ENCODE data around the gene RXYLT1. TPM values are rescaled to one million over a fixed set of nuclear protein-coding genes. Genes with fewer than 3 reads are reported as not detected.

The RXYLT1 gene
- total RNA-seq, 4 donors from 2014 or later: 8.3 to 19.8 (median 12.7) TPM

DNA sequence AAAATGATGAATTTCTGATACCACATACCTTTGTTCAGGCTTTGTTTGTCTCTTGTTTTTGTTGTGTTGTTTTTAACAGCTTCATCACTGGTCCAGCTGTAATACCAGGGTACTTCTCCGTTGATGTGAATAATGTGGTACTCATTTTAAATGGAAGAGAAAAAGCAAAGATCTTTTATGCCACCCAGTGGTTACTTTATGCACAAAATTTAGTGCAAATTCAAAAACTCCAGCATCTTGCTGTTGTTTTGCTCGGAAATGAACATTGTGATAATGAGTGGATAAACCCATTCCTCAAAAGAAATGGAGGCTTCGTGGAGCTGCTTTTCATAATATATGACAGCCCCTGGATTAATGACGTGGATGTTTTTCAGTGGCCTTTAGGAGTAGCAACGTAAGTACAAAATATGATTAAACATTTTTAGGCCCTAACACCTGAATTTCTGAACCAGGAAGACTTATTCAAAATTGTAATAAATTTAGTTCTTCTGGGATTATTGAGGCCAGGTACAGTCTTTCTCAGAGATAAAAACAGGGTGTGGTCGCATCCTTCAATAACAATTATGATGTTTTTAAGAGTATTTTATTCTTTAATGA is 22.4 kb downstream of the RXYLT1 start:
- DNase-seq (ENCODE audit: extremely low spot score): no peak
- Histone ChIP-seq H3K27ac (replicated peaks in 1 of 4) (no peak overlapping the region), H3K4me1 (no peaks in the 10 kb centered on the region), H3K36me3 (peaks cover 0 to 20% (median 5%) of the 10 kb centered on the region in 4 donors), H3K4me3 (no peak overlapping the region), H3K9me3 (no peaks in the 10 kb centered on the region), H3K27me3 (no peaks in the 10 kb centered on the region)
- intact Hi-C loops (cut with DNase I): loop anchor here (10.0 kb wide), 1 partner anchor 137 kb away; the partner anchor contains the start of gene DPY19L2
- TF ChIP-seq CTCF (IDR thresholded peaks at IDR 0.05) (peak; percentile 38 to 57 (median 51)), POLR2AphosphoS5 (IDR thresholded peaks at IDR 0.05) (no peak)
- 64% methylated on average over 6 of the region's 6 CpGs for WGBS

DNA sequence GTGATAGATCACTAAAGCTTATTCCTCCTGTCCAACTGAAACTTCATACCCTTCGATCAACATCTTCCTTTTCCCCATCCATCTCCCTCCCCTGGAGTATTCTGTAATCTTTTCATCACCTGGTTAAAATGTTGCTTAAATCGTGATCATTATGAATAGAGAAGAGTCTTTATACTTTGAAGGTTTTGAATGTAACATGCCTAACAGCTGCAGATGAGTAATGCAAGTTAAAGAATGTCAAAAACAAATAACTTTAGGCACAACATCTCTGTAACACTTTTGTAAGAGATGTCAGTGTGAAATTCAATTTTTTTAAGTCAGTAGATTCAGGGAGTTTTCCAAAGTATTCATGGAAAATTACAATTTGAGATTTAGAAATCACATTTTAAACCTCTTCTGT is 25.0 kb downstream of the RXYLT1 start:
- Histone ChIP-seq H3K9me3 (no peaks in the 10 kb centered on the region), H3K4me3 (no peak overlapping the region), H3K36me3 (peaks cover 0 to 46% (median 16%) of the 10 kb centered on the region in 4 donors), H3K27ac (replicated peaks in 1 of 4) (no peak overlapping the region), H3K4me1 (no peaks in the 10 kb centered on the region), H3K27me3 (no peaks in the 10 kb centered on the region)
- TF ChIP-seq EP300 (IDR thresholded peaks at IDR 0.05): no peak
- TF ChIP-seq POLR2AphosphoS5 (IDR thresholded peaks at IDR 0.05): no peak
- no peak for TF ChIP-seq POLR2A (IDR thresholded peaks at IDR 0.05; ENCODE audit: low read depth)
- TF ChIP-seq CTCF (IDR thresholded peaks at IDR 0.05): no peak
- intact Hi-C loops (cut with DNase I): loop anchor here (10.0 kb wide), 1 partner anchor 140 kb away; the partner anchor contains the start of gene DPY19L2
- no peak for DNase-seq (ENCODE audit: extremely low spot score)
- WGBS: 87% methylated on average over 2 of the region's 2 CpGs

DNA sequence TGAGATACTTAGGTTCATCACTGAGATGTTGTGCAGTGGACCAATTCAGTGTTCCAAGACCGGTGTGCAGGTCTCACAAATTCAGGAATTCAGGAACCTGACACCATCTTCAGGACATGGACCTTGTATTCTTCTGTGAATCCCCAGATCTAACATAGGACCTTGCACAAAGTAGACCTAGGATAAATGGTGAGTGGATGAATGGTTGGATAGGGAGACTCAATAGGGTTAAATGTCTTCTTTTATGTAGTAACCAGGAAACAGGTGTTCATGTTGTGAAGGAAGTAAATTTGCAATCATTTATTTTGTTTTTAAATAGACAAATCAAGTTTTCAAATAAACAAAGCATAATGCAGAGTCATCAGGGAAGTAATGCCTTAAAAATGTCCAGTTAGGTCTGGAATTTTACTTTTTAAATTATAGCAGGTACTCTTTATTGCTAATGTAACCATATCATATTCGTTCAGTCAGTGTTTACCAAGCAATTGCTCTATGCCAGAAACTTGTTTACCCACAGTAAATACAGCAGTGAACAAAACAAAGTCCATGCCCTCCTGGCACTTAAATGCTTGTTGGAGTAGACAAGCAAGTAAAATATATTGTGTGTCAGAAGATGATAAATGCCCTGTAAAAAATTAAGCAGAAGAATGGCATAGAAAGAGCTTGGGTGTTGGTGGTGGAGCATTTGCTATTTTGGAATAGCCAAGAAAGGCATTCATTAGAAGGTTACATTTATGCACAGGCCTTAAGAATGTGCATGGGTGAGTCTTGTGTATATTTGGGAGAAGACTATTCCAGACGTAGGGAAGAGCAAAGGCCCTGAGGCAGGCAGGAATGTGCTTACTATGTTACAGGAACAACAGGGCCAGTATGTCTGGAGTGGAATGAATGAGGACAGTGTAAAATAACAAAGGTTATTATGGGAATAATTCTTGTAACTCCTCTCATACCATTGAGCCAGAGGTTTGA is 26.3 kb downstream of the RXYLT1 start:
- TF ChIP-seq POLR2A (IDR thresholded peaks at IDR 0.05; ENCODE audit: low read depth) (no peak), EP300 (IDR thresholded peaks at IDR 0.05) (no peak), CTCF (IDR thresholded peaks at IDR 0.05) (no peak), POLR2AphosphoS5 (IDR thresholded peaks at IDR 0.05) (no peak)
- intact Hi-C loops (cut with DNase I): loop anchor here (10.0 kb wide), 1 partner anchor 141 kb away; the partner anchor contains the start of gene DPY19L2
- Histone ChIP-seq H3K36me3 (peaks cover 0 to 46% (median 16%) of the 10 kb centered on the region in 4 donors), H3K9me3 (no peaks in the 10 kb centered on the region), H3K27me3 (no peaks in the 10 kb centered on the region), H3K4me1 (no peaks in the 10 kb centered on the region), H3K27ac (replicated peaks in 1 of 4) (no peak overlapping the region), H3K4me3 (no peak overlapping the region)
- WGBS: 74% methylated on average over 3 of the region's 3 CpGs
- DNase-seq (ENCODE audit: extremely low spot score): no peak

DNA sequence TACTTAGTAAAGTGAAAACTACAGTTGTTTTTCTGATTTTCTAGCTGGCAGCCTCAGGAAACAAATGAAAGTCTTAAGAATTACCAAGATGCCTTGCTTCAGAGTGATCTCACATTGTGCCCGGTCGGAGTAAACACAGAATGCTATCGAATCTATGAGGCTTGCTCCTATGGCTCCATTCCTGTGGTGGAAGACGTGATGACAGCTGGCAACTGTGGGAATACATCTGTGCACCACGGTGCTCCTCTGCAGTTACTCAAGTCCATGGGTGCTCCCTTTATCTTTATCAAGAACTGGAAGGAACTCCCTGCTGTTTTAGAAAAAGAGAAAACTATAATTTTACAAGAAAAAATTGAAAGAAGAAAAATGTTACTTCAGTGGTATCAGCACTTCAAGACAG is 28.9 kb downstream of the RXYLT1 start:
- TF ChIP-seq POLR2A (IDR thresholded peaks at IDR 0.05; ENCODE audit: low read depth) (no peak), POLR2AphosphoS5 (IDR thresholded peaks at IDR 0.05) (no peak), EP300 (IDR thresholded peaks at IDR 0.05) (no peak), CTCF (IDR thresholded peaks at IDR 0.05) (no peak)
- 83% methylated on average over 5 of the region's 5 CpGs for WGBS
- H3K36me3 ChIP-seq: peaks cover 0 to 46% (median 16%) of the 10 kb centered on the region in 4 donors
- H3K27me3 ChIP-seq: no peaks in the 10 kb centered on the region
- no peaks in the 10 kb centered on the region for H3K9me3 ChIP-seq
- no peak for DNase-seq (ENCODE audit: extremely low spot score)
- H3K27ac ChIP-seq (replicated peaks in 1 of 4): no peak overlapping the region
- H3K4me1 ChIP-seq: no peaks in the 10 kb centered on the region
- H3K4me3 ChIP-seq: no peak overlapping the region
- intact Hi-C loops (cut with DNase I): loop anchor here (10.0 kb wide), 1 partner anchor 144 kb away; the partner anchor contains the start of gene DPY19L2

Measured in esophagus muscularis mucosa (tissue), 4 donors.